ENCODE results near the gene PRCP. TPM values are rescaled to one million over a fixed set of nuclear protein-coding genes. Genes with fewer than 3 reads are reported as not detected.

PRCP gene
- total RNA-seq, 3 donors from 2014 or later, result 54.4 to 87.7 (median 61.8) TPM

GRCh38 chr11:82775736-82776346 is 124.4 kb downstream of the PRCP start:
- intact Hi-C loops (cut with DNase I; ENCODE audit: low total_unique reads), result no loop called here
- Histone ChIP-seq H3K27me3 (no peaks in the 10 kb centered on the region), H3K4me3 (no peak overlapping the region), H3K36me3 (no peaks in the 10 kb centered on the region), H3K4me1 (no peaks in the 10 kb centered on the region), H3K27ac (no peak overlapping the region), H3K9me3 (peaks cover 7 to 24% of the 10 kb centered on the region in 2 donors)
- no peak for DNase-seq (ENCODE audit: low spot score in 2 of 2)
- TF ChIP-seq CTCF (IDR thresholded peaks at IDR 0.05), result no peak
- no peak for TF ChIP-seq POLR2A (IDR thresholded peaks at IDR 0.05)
- TF ChIP-seq POLR2AphosphoS5 (IDR thresholded peaks at IDR 0.05), result no peak

GRCh38 chr11:82775218-82775617 is 125.0 kb downstream of the PRCP start:
- H3K9me3 ChIP-seq, result peaks cover 7 to 24% of the 10 kb centered on the region in 2 donors
- no peak overlapping the region for H3K27ac ChIP-seq
- no peaks in the 10 kb centered on the region for H3K4me1 ChIP-seq
- DNase-seq (ENCODE audit: low spot score in 2 of 2), result no peak
- TF ChIP-seq CTCF (IDR thresholded peaks at IDR 0.05) (no peak), POLR2A (IDR thresholded peaks at IDR 0.05) (no peak), POLR2AphosphoS5 (IDR thresholded peaks at IDR 0.05) (no peak)
- no peaks in the 10 kb centered on the region for H3K27me3 ChIP-seq
- H3K36me3 ChIP-seq, result no peaks in the 10 kb centered on the region
- intact Hi-C loops (cut with DNase I; ENCODE audit: low total_unique reads), result no loop called here
- H3K4me3 ChIP-seq, result no peak overlapping the region

Other genes with a start within 250 kb of the PRCP start
- gene FAM181B, start 166.6 kb downstream of the PRCP start, total RNA-seq, result under 1 TPM; 0.16 to 0.33 (median 0.29) TPM
- 1 to 10 TPM in 2 of 3 donors, under 1 TPM in 1; 0.66 to 2.5 (median 1.3) TPM for gene DDIAS, start 1.3 kb upstream of the PRCP start, total RNA-seq
- gene RAB30, start 171.5 kb upstream of the PRCP start, total RNA-seq, result 10 to 100 TPM; 20.3 to 26.6 (median 24.2) TPM

All from breast epithelium (tissue), 4 donors.